GM12892 (cell line): ENCODE results near the gene CASS4.

Experiments
- DNase-seq: peaks from one replicate; pipeline ENCODE4 v3.0.0; 2011; ENCODE audit not compliant: insufficient read length
- FAIRE-seq: peaks from 2 replicates; lab custom pipeline; 2011; peaks lifted over from hg19 to GRCh38; lab: Jason Lieb, UNC
- POLR2A ChIP-seq: IDR thresholded peaks from 2 replicates; pipeline ENCODE4 v1.6.1; 2011; ENCODE audit warnings: low read depth, low read length, control low read depth
- POLR2AphosphoS5 ChIP-seq: IDR thresholded peaks from 2 replicates; pipeline ENCODE4 v1.6.1; 2011; ENCODE audit warnings: low read depth, low read length, control low read depth
- TAF1 ChIP-seq: IDR thresholded peaks from 2 replicates; pipeline ENCODE4 v1.6.1; 2011; ENCODE audit warnings: low read depth, mild to moderate bottlenecking, control low read depth, low read length, borderline replicate concordance

CASS4 gene

DNA sequence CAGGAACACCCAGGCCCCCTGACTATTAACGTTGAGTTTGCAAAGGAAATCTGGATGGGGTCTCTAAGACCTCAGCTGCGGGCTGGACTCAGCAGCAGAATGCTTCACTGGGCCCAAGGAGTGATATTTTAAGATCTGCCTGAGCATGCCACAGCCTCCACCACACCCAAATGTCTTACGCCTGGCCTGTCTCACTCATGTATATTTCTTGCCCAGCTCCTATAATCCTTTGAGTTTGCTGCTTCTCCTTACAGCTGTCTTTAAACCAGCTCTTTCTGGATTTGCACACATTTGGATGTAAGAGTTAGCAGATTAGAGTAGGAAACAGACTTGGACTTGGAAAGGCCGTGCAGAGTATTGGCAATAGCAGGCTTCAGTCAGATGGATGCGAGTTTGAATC is 16.4 kb downstream of the CASS4 start:
- DNase-seq = no peak
- no peak for FAIRE-seq
- TF ChIP-seq POLR2A = no peak
- no peak for TF ChIP-seq TAF1
- no peak for TF ChIP-seq POLR2AphosphoS5

DNA sequence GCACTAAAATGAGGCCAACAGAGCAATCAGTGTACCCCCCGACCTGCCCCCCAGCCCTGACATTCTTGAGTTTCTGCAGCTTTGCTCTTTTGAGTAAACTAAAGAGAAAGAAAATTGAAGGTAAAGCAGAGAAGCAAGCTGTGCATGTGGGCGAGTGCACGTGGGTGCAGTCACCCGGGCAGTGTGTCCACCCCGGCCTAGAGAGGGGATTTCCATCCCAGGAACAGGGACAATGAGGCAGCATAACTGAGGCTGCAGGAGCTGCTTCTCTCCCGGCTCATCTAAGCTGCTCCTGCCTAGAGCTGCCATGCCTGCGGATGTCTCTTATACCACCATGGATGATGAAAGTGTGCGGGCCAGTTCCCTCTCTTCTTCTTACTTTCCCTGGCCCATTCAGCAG is 16.8 kb downstream of the CASS4 start:
- no peak for FAIRE-seq
- TF ChIP-seq TAF1 (no peak), POLR2A (no peak), POLR2AphosphoS5 (no peak)
- no peak for DNase-seq

GRCh38 chr20:56429502-56429901 is 17.4 kb downstream of the CASS4 start:
- no peak for TF ChIP-seq POLR2A
- TF ChIP-seq TAF1 = no peak
- no peak for TF ChIP-seq POLR2AphosphoS5
- FAIRE-seq (no peak), DNase-seq (no peak)

DNA sequence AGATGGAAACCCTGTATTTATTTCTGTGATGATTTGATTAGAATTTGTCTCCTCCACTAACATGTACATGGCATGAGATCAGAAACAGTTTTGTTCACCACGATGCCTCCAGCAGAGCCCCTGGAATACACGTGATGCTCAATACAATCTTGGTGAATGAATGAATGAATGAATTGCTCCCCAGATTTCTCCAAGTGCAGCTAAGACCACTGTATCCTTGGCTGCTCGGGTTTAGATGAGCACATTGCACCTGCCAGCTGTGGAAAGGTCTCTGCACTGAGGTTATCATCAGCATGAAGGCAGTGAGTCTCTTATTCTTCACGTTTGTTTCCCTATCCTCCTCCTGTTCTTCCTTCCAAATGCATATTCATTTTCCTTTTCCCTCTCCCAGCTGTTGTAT is 17.9 kb downstream of the CASS4 start:
- DNase-seq (no peak), FAIRE-seq (no peak)
- no peak for TF ChIP-seq POLR2A
- TF ChIP-seq POLR2AphosphoS5 = no peak
- no peak for TF ChIP-seq TAF1

GRCh38 chr20:56430461-56430860 is 18.4 kb downstream of the CASS4 start:
- no peak for FAIRE-seq

DNA sequence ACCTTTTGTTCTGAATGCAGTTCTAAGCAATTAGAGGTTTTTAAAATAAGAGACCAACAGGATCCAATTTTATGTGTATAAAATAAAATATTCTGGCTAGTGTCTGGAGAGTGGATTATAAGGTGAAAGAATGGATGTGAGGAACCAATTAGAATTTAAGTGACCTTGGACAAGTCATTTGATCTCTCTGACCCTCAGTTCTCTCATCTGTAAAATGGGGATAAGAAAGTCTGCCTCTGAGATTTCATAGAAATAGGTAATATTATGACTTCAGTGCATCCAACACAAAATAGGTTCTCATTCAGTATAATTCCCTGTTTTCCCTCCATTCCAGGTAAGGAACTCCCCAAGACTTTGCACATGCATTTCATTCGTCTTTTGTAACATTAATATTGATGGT is 18.9 kb downstream of the CASS4 start:
- no peak for DNase-seq
- FAIRE-seq = no peak
- no peak for TF ChIP-seq TAF1
- no peak for TF ChIP-seq POLR2AphosphoS5
- no peak for TF ChIP-seq POLR2A

More at GRCh38 chr20:56430461-56430860, 18.4 kb downstream of the CASS4 start:
- TF ChIP-seq POLR2AphosphoS5 = no peak
- TF ChIP-seq TAF1 = no peak
- TF ChIP-seq POLR2A = no peak
- no peak for DNase-seq

- no peak for TF ChIP-seq TAF1
- TF ChIP-seq POLR2A = no peak
- TF ChIP-seq POLR2AphosphoS5 = no peak
- DNase-seq (no peak), FAIRE-seq (no peak)
These were observed 19.4 kb downstream of the CASS4 start for GRCh38 chr20:56431471-56431870.

DNA sequence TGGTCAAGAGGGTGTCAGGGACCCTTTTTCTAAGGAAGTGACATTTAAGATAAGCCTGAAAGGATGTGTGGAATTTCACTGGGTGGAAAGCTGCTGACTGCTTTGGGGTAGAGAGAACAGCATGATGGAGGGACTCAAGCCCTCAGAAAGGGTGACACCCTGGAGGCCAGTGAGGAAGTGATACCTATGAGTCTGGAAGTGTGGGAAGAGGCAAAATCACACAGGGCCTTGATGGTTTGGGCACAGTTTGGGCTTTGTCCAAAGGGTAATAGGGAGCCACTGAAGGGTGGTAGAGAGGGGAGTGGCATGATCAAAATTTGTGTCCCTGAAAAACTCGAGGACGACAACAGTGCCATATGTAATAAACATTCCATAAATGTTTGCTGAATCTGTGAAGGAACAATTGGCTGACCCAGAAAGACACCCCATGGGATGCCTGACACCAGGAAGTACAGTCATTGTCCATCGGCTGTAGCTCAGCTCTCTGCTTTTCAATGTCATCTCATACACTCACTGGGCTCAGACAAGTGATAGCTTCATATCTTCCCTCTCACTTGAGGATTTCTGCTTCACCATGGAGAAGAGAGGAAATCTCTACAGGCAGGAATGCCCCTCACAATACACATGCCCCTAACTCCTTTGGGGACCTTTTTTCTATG is 21.3 kb downstream of the CASS4 start:
- DNase-seq (no peak), FAIRE-seq (no peak)
- TF ChIP-seq POLR2A (no peak), POLR2AphosphoS5 (no peak), TAF1 (no peak)

DNA sequence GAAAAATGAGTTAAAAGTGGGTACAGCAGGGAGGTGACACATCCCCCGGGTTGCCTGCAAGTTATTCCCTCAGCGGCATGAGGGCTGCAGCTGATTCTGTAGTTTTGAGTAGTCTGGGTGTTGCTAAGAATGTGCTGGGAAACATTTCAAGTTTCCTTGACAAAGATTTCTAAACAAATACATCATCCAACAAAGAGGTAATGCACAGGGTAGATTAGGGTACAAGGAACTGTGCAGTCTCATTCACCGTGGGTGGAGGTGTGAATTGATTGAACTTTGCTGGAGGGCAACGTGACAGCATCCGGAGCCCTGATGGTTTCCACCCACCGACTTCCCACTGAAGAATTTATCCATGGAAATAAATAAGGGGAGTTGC is 21.8 kb downstream of the CASS4 start:
- DNase-seq (no peak), FAIRE-seq (no peak)
- TF ChIP-seq TAF1 (no peak), POLR2AphosphoS5 (no peak), POLR2A (no peak)

GRCh38 chr20:56437196-56437960 is 25.3 kb downstream of the CASS4 start:
- TF ChIP-seq POLR2AphosphoS5 = no peak
- no peak for TF ChIP-seq POLR2A
- no peak for TF ChIP-seq TAF1
- no peak for FAIRE-seq
- DNase-seq = no peak

GRCh38 chr20:56438284-56438683 is 26.2 kb downstream of the CASS4 start:
- TF ChIP-seq POLR2A = no peak
- no peak for TF ChIP-seq TAF1
- TF ChIP-seq POLR2AphosphoS5 = no peak
- DNase-seq (no peak), FAIRE-seq (no peak)

- no peak for TF ChIP-seq POLR2AphosphoS5
- no peak for TF ChIP-seq POLR2A
- TF ChIP-seq TAF1 = no peak
- DNase-seq = no peak
- no peak for FAIRE-seq
These were observed 27.8 kb downstream of the CASS4 start for GRCh38 chr20:56439771-56440291.

DNA sequence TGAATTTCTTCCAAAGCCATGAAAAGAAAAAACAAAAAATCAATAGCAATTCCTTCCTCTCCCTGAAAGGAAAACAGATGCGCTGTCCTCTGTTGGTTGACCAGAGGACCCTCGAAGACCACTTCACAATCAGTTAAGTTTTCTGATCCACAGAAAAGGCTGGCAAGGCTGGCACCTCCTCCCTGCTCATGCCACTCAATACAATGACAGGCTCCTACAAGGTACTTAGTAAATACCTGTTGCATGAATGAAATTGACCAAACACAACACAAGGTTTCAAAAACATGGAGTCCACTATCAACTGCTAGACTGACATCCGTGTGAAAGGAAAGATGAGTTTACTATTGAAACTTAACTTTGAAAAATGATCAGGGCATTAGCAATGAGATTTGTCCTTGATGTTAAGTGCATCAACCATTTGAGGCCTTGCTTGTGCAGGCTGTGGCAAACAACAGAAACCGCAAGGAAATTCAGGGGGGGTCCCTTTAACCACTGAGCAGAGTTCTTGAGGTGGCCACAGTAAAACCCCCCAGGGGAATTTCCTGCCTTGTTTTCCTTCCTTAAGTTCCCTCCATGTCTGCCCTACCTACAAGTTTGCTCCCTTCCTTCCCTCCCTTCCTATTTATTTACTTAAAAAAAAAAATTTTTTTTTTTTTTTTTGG is 28.4 kb downstream of the CASS4 start:
- no peak for TF ChIP-seq POLR2AphosphoS5
- no peak for TF ChIP-seq POLR2A
- no peak for TF ChIP-seq TAF1
- DNase-seq (no peak), FAIRE-seq (no peak)
